Small intestine (tissue), 7 donors: ENCODE data around the gene XYLT1. TPM values are rescaled to one million over a fixed set of nuclear protein-coding genes. Genes with fewer than 3 reads are reported as not detected.

Source experiments
- DNase-seq, 2 donors: peaks; one replicate each; pipeline versions ENCODE4 v3.0.0 to v3.0.0-alpha.2; 2013
- FAIRE-seq: peaks from 2 replicates; lab custom pipeline; 2012; peaks lifted over from hg19 to GRCh38; lab: Jason Lieb, UNC
- H3K27ac ChIP-seq, 3 donors: one replicate each; pipeline ENCODE4 v1.5.1; 2013; ENCODE audit warnings: low read length in 2 of 3, mild to moderate bottlenecking in 2 of 3, control low read depth in 1 of 3, inconsistent platforms in 1 of 3, low read depth in 1 of 3, moderate library complexity in 1 of 3
- H3K27me3 ChIP-seq, 3 donors: one replicate each; pipeline ENCODE4 v1.6.1; 2013; ENCODE audit warnings: low read length in 3 of 3, inconsistent platforms in 1 of 3; ENCODE audit not compliant: control insufficient read depth in 3 of 3, insufficient read depth in 3 of 3
- H3K36me3 ChIP-seq, 3 donors: one replicate each; pipeline ENCODE4 v1.6.1; 2013; ENCODE audit warnings: low read length in 3 of 3, inconsistent platforms in 1 of 3, low read depth in 1 of 3, mild to moderate bottlenecking in 1 of 3, moderate library complexity in 1 of 3; ENCODE audit not compliant: control insufficient read depth in 3 of 3, insufficient read depth in 2 of 3
- H3K4me1 ChIP-seq, 3 donors: one replicate each; pipeline ENCODE4 v1.6.1; 2013; ENCODE audit warnings: low read length in 2 of 3, inconsistent platforms in 1 of 3, low read depth in 1 of 3, mild to moderate bottlenecking in 1 of 3, moderate library complexity in 1 of 3; ENCODE audit not compliant: control insufficient read depth in 3 of 3, insufficient read depth in 2 of 3
- H3K4me3 ChIP-seq, 3 donors: one replicate each; pipeline ENCODE4 v1.5.1; 2013; ENCODE audit warnings: low read length in 3 of 3, control low read depth in 1 of 3, inconsistent platforms in 1 of 3, low read depth in 1 of 3, mild to moderate bottlenecking in 1 of 3, moderate library complexity in 1 of 3
- H3K9me3 ChIP-seq, 2 donors: one replicate each; pipeline ENCODE4 v1.6.1; 2013; ENCODE audit warnings: low read depth in 1 of 2, low read length in 1 of 2; ENCODE audit not compliant: control insufficient read depth in 2 of 2, insufficient read depth in 1 of 2
- WGBS, 3 donors: extraction: QIAGEN DNeasy Blood & Tissue Kit; methylation state at CpG; one replicate each; pipeline ENCODE4 v1.1.7; 2013; 5-methylcytosine and 5-hydroxymethylcytosine counted together
- polyA plus RNA-seq, 4 donors: library from polyadenylated mRNA; stranded (reverse) in 3 of 4; unstranded in 1 of 4; fragments of 200-250 nt in 3 of 4; fragments of 120-200 nt in 1 of 4; gene quantifications; one replicate each; pipeline versions ENCODE4 v1.2.1 to v1.2.3, GENCODE V29; 2013
- donor health status: healthy with polysubstance abuse.
- donor health status: control.
- donor health status: control.
- donor health status: Bipolar disorder and iron deficiency.
- donor health status: healthy.

The XYLT1 gene
- polyA plus RNA-seq, 4 donors: 1.9 to 11.2 (median 4.1) TPM

DNA sequence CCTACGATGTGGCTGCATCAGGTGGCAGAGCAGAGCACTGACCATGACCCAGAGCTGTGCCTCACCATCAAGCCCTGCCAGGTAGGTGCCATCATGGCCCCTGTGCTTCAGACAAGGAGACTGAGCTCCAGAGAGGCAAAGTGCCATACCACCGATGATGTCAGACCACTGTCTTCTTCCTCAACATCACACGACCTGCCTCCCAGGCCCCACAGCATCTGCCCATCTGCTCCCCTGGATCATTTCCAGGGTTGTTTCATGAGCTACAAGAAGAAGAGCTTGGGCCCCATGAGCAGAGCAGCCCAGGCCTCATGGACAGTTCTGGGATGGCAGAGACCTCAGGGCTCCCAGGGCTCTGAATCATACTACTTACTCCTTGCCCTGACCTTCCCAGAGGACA lies 9.9 kb downstream of the XYLT1 start:
- Histone ChIP-seq H3K36me3 (peaks cover 0 to 11% (median 0%) of the 10 kb centered on the region in 3 donors), H3K4me1 (peaks cover 0 to 1% (median under 1%) of the 10 kb centered on the region in 3 donors), H3K4me3 (no peak overlapping the region), H3K9me3 (no peaks in the 10 kb centered on the region), H3K27me3 (no peaks in the 10 kb centered on the region), H3K27ac (no peak overlapping the region)
- no peak for FAIRE-seq
- DNase-seq: no peak
- 75 to 90% (median 75%) methylated on average over 3 of the region's 3 CpGs for WGBS, 3 donors

DNA sequence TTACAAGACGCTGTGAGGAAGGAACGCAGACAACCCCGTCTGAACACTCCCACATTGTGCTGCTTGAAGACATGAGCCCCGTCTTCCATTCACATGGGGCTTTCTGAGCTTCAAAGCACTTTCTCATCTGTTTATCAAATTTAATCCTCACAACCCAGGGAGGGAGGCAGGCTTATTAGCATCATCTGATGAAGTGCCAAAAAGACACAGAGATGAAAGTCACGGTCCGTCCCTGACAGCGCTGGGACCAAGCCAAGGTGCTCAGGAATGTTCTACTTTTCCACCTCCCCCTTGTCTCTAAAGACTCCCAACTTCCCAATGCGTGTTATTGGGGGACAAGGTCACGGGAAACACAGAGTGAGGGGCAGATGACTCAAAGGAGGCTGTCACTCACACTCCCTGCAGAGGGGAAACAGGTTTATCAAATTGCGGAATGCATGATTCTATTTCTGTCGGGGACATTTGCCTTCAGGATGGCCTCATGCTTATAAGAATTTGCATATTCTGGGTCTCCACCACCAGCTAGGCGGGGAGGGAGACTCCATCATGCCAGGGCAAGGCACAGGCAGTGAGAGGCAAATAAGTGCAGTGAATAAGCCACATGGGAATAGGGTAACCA lies 10.7 kb downstream of the XYLT1 start:
- Histone ChIP-seq H3K36me3 (peaks cover 0 to 11% (median 0%) of the 10 kb centered on the region in 3 donors), H3K4me3 (no peak overlapping the region), H3K4me1 (no peaks in the 10 kb centered on the region), H3K27me3 (no peaks in the 10 kb centered on the region), H3K9me3 (no peaks in the 10 kb centered on the region), H3K27ac (no peak overlapping the region)
- DNase-seq (no peak), FAIRE-seq (no peak)
- WGBS, 3 donors: 63 to 69% (median 67%) methylated on average over 12 of the region's 12 CpGs

DNA sequence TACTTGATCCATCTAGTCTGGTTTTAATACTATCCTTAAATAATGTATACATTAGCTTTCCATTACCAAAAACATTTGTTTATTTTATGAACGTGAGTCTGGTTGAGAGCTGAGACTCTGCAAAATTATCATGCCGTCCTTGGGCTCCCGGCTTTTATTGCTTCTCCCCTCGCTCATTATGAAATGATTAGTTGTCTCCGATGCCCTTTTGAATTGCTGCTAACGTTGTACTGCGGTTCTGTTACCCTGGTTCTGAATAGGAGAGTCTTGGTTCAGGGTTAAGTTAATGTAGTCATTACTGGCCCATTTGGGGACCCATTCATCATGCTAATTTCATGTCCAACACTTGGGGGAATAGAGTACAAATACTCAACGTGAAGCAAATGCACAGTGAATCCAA lies 12.8 kb downstream of the XYLT1 start:
- DNase-seq (no peak), FAIRE-seq (no peak)
- Histone ChIP-seq H3K4me3 (no peak overlapping the region), H3K36me3 (peaks cover 0 to 11% (median 0%) of the 10 kb centered on the region in 3 donors), H3K27ac (no peak overlapping the region), H3K4me1 (no peaks in the 10 kb centered on the region), H3K27me3 (no peaks in the 10 kb centered on the region), H3K9me3 (no peaks in the 10 kb centered on the region)
- 64 to 78% (median 76%) methylated on average over 8 of the region's 8 CpGs for WGBS, 3 donors

DNA sequence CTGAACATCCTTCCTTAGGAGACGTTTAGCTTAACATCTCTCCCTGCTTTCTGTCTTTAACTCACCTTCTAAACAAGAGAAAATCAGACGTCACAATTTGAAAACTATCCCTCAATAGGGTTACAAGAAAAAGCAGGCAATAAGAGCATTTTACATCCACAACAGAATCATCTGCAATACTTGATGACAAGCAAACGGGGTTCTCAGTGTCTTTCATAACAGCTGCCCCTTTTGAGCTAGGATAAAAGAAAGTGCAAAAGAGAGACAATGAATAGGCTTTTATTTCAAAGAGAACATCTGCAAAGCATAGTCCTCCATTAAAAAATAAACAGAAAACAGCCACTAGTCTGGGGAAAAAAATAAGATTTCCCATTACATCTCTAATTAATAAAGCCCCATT lies 13.2 kb downstream of the XYLT1 start:
- peaks cover 0 to 10% (median 0%) of the 10 kb centered on the region in 3 donors for H3K36me3 ChIP-seq
- no peaks in the 10 kb centered on the region for H3K4me1 ChIP-seq
- H3K4me3 ChIP-seq: no peak overlapping the region
- no peak for DNase-seq
- FAIRE-seq: no peak
- no peaks in the 10 kb centered on the region for H3K27me3 ChIP-seq
- H3K9me3 ChIP-seq: no peaks in the 10 kb centered on the region
- H3K27ac ChIP-seq: no peak overlapping the region
- 73 to 82% (median 76%) methylated on average over 3 of the region's 3 CpGs for WGBS, 3 donors

DNA sequence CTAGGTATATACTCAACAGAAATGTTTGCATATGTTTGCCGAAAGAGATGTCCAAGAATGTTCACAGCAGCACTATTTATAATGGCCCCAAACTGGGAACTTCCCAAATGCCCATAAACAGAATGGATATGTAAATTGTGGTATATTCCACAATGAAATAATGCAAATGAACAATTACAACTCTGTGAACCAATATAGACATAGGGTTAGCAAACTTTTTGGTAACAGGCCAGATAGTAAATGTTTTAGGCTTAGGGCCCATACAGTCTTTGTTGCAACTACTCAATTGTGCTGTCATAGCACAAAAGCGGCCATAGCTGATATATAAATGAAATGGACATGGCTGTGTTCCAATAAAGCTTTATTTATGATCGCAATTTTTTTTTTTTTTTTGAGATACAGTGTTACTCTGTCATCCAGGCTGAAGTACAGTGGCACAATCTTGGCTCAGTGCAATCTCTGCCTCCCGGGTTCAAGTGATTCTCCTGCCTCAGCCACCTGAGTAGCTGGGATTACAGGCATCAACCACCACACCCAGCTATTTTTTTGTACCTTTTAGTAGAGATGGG lies 16.5 kb downstream of the XYLT1 start:
- no peaks in the 10 kb centered on the region for H3K9me3 ChIP-seq
- no peak overlapping the region for H3K4me3 ChIP-seq
- H3K27me3 ChIP-seq: no peaks in the 10 kb centered on the region
- H3K4me1 ChIP-seq: no peaks in the 10 kb centered on the region
- DNase-seq (no peak), FAIRE-seq (no peak)
- H3K27ac ChIP-seq: no peak overlapping the region
- WGBS, 3 donors: 69 to 80% (median 78%) methylated on average over 4 of the region's 4 CpGs
- H3K36me3 ChIP-seq: peaks cover 0 to 9% (median 0%) of the 10 kb centered on the region in 3 donors

DNA sequence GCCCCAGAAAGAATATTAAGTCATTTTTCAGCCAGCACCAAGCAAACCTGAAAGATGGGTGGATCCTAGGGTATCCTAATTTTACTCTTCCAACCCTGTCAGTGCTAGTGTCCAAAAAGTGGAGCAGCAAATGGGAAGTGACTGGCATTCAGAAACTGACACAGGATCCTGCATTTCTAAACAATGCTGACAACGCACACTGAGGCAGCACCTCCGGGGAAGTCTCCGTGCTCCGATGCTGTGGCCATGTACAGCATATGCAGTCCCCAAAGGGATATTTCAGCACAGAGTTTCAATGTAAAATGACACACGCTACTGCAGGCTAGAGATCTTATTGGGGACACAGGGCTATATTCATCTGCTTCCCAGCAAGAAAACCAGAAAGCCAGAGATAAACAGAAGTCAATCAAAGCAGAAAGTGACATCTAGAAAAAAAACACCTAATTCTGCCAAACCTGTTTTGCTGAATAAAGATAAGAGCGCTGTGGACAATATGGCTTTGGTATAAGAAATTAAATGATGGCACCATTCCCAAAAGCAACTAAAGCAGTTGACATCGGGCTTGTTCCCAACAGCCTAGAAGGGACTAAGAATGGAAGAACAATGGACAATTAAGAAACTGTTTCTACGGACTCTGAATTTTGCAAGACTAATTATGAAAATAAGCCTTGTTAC lies 17.3 kb downstream of the XYLT1 start:
- H3K4me1 ChIP-seq: no peaks in the 10 kb centered on the region
- FAIRE-seq (no peak), DNase-seq (no peak)
- no peak overlapping the region for H3K27ac ChIP-seq
- H3K36me3 ChIP-seq: peaks cover 0 to 9% (median 0%) of the 10 kb centered on the region in 3 donors
- no peaks in the 10 kb centered on the region for H3K9me3 ChIP-seq
- WGBS, 3 donors: 66 to 79% (median 71%) methylated on average over 8 of the region's 8 CpGs
- H3K4me3 ChIP-seq: no peak overlapping the region
- no peaks in the 10 kb centered on the region for H3K27me3 ChIP-seq

DNA sequence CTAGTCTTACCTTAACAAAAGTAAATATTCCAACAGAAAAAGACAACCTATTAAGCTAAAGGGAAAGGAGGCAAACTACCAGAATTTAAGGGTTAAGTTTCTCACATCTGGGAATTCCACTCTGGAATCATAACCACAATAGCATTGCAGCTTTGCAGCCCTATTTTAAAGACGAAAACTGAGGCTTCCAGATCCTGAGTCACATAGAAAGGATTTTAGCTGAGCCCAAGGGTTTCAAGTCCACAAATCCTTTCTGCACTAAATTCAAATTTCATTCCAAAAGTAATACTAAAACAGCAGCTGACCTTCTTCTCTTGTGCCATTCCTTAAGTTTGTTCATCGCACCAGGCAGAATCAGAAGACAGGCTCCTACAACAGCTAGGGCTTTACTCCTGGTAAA lies 17.8 kb downstream of the XYLT1 start:
- peaks cover 0 to 9% (median 0%) of the 10 kb centered on the region in 3 donors for H3K36me3 ChIP-seq
- H3K9me3 ChIP-seq: no peaks in the 10 kb centered on the region
- H3K27me3 ChIP-seq: no peaks in the 10 kb centered on the region
- no peaks in the 10 kb centered on the region for H3K4me1 ChIP-seq
- H3K27ac ChIP-seq: no peak overlapping the region
- WGBS, 3 donors: 91 to 97% (median 95%) methylated on average over 2 of the region's 2 CpGs
- DNase-seq: no peak
- no peak for FAIRE-seq
- H3K4me3 ChIP-seq: no peak overlapping the region

DNA sequence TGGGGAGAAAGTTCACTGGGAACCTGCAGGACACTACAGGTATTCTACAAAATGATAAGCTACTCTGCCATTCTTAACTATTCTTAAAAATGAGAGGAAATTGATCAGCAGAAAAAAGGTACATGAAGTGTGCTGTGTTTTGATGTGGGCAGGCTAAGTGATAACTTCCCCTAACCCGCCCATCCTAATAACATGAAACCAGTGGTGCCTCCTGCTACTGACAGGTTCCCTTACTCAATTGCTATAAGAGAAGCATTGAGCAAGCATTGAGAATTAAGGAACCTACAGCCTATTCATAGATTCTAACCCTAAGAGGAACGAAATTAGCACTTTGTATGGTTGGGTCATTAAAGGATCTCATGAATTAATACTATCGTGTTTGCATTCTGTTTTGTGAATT lies 18.9 kb downstream of the XYLT1 start:
- H3K4me1 ChIP-seq: no peaks in the 10 kb centered on the region
- peaks cover 0 to 9% (median 0%) of the 10 kb centered on the region in 3 donors for H3K36me3 ChIP-seq
- H3K4me3 ChIP-seq: no peak overlapping the region
- no peak for DNase-seq
- no peaks in the 10 kb centered on the region for H3K9me3 ChIP-seq
- FAIRE-seq: no peak
- H3K27me3 ChIP-seq: no peaks in the 10 kb centered on the region
- H3K27ac ChIP-seq: no peak overlapping the region
- 76 to 91% (median 87%) methylated on average over 3 of the region's 3 CpGs for WGBS, 3 donors
